Colonic mucosa (tissue), 4 donors: Measurements from ENCODE around the gene SLC2A11. TPM values are rescaled to one million over a fixed set of nuclear protein-coding genes. Genes with fewer than 3 reads are reported as not detected.

Source experiments
- DNase-seq: peaks from one replicate; pipeline ENCODE4 v3.0.0-alpha.2; 2020
- H3K27ac ChIP-seq: fragments of 200-600 bp; one replicate; pipeline ENCODE4 v1.8.0; 2021
- H3K27me3 ChIP-seq: fragments of 200-600 bp; one replicate; pipeline ENCODE4 v1.8.0; 2021
- H3K36me3 ChIP-seq: fragments of 200-600 bp; one replicate; pipeline ENCODE4 v1.8.0; 2021
- H3K4me1 ChIP-seq: fragments of 200-600 bp; one replicate; pipeline ENCODE4 v1.8.0; 2021; ENCODE audit warnings: mild to moderate bottlenecking
- H3K4me3 ChIP-seq: fragments of 200-600 bp; one replicate; pipeline ENCODE4 v1.8.0; 2021
- H3K9ac ChIP-seq, 2 donors: one replicate each; pipeline ENCODE4 v1.7.0; 2013; ENCODE audit warnings: control low read depth in 2 of 2, low read depth in 2 of 2, low read length in 2 of 2
- H3K9me3 ChIP-seq: fragments of 200-600 bp; one replicate; pipeline ENCODE4 v1.8.0; 2021
- intact Hi-C: fragments of 100-400 bp; cut with DNase I; formaldehyde crosslinking; loops from one replicate; pipeline ENCODE4 v1.14.1; 2022
- total RNA-seq, 2 donors: library from RNA; stranded (reverse); fragmentation: NEBNext Ultra II Directional in 1 of 2; extraction: Animal tissue kit (Norgen Biotek cat#: 25700) in 1 of 2; gene quantifications; one replicate each; pipeline ENCODE4 v1.2.1, GENCODE V29; 2021
- TF ChIP-seq, protein P1 (sequence below): fragments of 200-600 bp; IDR thresholded peaks from one replicate; pipeline ENCODE4 v1.8.0; 2022; ENCODE audit warnings: antibody characterized with exemption, mild to moderate bottlenecking
- donor health status: healthy.
- donor health status: DM: no; HTN: no; CAD: no.
- donor health status: DM: no; HTN: no; CAD: no.

Gene SLC2A11
- total RNA-seq, 2 donors from 2014 or later, result 8.3 to 9.6 TPM

DNA sequence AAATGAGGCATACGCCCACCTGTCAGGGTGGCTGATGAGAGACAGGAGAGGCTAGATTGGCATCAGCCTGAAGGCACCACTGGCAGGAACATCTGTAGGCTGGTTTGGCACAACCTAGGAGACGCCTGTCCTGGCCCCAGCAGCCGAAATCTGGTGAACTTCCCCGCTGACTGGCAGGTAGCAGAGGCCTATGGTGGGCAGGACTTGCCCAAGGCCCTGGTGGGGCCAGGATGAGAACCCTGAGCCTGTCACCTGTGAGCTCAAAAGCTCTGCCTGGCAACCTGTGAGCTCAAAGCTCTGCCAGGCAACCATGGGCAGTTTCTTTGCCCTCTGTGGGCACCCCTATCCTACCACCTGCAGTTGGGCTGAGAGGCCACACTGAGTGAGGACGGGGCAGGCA, 21.4 kb upstream of the SLC2A11 start:
- DNase-seq, result no peak

GRCh38 chr22:23836692-23837495, 20.8 kb upstream of the SLC2A11 start:
- Histone ChIP-seq H3K36me3 (no peaks in the 10 kb centered on the region), H3K9ac (no peak overlapping the region), H3K27me3 (no peaks in the 10 kb centered on the region), H3K4me1 (no peaks in the 10 kb centered on the region), H3K9me3 (no peaks in the 10 kb centered on the region), H3K27ac (no peak overlapping the region), H3K4me3 (no peak overlapping the region)
- TF ChIP-seq, protein P1, sequence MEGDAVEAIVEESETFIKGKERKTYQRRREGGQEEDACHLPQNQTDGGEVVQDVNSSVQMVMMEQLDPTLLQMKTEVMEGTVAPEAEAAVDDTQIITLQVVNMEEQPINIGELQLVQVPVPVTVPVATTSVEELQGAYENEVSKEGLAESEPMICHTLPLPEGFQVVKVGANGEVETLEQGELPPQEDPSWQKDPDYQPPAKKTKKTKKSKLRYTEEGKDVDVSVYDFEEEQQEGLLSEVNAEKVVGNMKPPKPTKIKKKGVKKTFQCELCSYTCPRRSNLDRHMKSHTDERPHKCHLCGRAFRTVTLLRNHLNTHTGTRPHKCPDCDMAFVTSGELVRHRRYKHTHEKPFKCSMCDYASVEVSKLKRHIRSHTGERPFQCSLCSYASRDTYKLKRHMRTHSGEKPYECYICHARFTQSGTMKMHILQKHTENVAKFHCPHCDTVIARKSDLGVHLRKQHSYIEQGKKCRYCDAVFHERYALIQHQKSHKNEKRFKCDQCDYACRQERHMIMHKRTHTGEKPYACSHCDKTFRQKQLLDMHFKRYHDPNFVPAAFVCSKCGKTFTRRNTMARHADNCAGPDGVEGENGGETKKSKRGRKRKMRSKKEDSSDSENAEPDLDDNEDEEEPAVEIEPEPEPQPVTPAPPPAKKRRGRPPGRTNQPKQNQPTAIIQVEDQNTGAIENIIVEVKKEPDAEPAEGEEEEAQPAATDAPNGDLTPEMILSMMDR, result no peak
- intact Hi-C loops, result no loop called here
- no peak for DNase-seq

More for the DNA sequence above, 21.4 kb upstream of the SLC2A11 start:
- intact Hi-C loops, result no loop called here
- TF ChIP-seq, protein P1, result no peak
- no peak overlapping the region for H3K9ac ChIP-seq
- no peaks in the 10 kb centered on the region for H3K36me3 ChIP-seq
- no peak overlapping the region for H3K27ac ChIP-seq
- no peaks in the 10 kb centered on the region for H3K9me3 ChIP-seq
- H3K27me3 ChIP-seq, result no peaks in the 10 kb centered on the region
- H3K4me1 ChIP-seq, result no peaks in the 10 kb centered on the region
- no peak overlapping the region for H3K4me3 ChIP-seq

DNA sequence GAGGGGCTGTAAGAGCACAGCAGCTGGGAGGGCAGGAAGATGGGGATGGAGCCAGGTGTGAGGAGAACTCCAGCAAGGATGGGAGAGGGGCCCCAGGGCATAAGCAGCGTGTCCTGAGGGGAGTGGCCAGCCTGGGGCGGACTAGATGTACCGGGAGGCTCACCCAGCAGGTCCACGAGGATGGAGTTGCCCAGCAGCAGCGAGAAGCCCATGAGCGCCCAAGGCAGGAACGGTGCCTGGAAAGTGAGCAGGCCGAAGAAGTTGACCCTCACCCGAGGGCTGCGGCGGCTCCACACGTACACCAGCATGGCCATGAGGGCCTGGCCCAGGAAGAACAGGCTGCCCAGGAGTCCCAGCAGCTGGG, 20.2 kb upstream of the SLC2A11 start:
- no peak overlapping the region for H3K4me3 ChIP-seq
- intact Hi-C loops, result no loop called here
- H3K27ac ChIP-seq, result no peak overlapping the region
- no peaks in the 10 kb centered on the region for H3K36me3 ChIP-seq
- no peak overlapping the region for H3K9ac ChIP-seq
- DNase-seq, result no peak
- TF ChIP-seq, protein P1, result no peak
- no peaks in the 10 kb centered on the region for H3K9me3 ChIP-seq
- H3K4me1 ChIP-seq, result no peaks in the 10 kb centered on the region
- no peaks in the 10 kb centered on the region for H3K27me3 ChIP-seq

- Histone ChIP-seq H3K36me3 (no peaks in the 10 kb centered on the region), H3K4me1 (no peaks in the 10 kb centered on the region), H3K27ac (no peak overlapping the region), H3K9me3 (no peaks in the 10 kb centered on the region), H3K27me3 (no peaks in the 10 kb centered on the region), H3K4me3 (peak overlapping the region; percentile 39), H3K9ac (no peak overlapping the region)
- DNase-seq, result no peak
- intact Hi-C loops, result no loop called here
- TF ChIP-seq, protein P1, result no peak
Observed at GRCh38 chr22:23837911-23838680, 19.6 kb upstream of the SLC2A11 start.

GRCh38 chr22:23838681-23839468, 18.8 kb upstream of the SLC2A11 start, which contains the start of gene DERL3:
Gene DERL3, minus strand, starts transcription at chr22:23839006. Its CDS starts 19 bp downstream, at chr22:23838987.
- Histone ChIP-seq H3K4me1 (no peaks in the 10 kb centered on the region), H3K36me3 (no peaks in the 10 kb centered on the region), H3K27me3 (no peaks in the 10 kb centered on the region), H3K9me3 (no peaks in the 10 kb centered on the region), H3K4me3 (peak within 1 kb of the TSS; percentile 39), H3K9ac (peak within 1 kb of the TSS in 1 of 2 donors; percentile 19), H3K27ac (no peak within 1 kb of the TSS)
- peak; percentile 100 for DNase-seq
- intact Hi-C loops, result no loop called here
- TF ChIP-seq, protein P1, result no peak
